HG03066 (cell line): ENCODE measurements around the gene PCDHA1.

Experiments
- ATAC-seq: cut with Tn5 transposase; IDR thresholded peaks from one replicate; pipeline ENCODE4 v1.9.1; 2021; ENCODE audit warnings: low read depth; ENCODE audit not compliant: unreplicated experiment

The PCDHA1 gene

GRCh38 chr5:140978260-140978659 is 192.3 kb downstream of the PCDHA1 start:
- no peak for ATAC-seq

GRCh38 chr5:140978983-140979382 is 193.0 kb downstream of the PCDHA1 start:
- no peak for ATAC-seq

DNA sequence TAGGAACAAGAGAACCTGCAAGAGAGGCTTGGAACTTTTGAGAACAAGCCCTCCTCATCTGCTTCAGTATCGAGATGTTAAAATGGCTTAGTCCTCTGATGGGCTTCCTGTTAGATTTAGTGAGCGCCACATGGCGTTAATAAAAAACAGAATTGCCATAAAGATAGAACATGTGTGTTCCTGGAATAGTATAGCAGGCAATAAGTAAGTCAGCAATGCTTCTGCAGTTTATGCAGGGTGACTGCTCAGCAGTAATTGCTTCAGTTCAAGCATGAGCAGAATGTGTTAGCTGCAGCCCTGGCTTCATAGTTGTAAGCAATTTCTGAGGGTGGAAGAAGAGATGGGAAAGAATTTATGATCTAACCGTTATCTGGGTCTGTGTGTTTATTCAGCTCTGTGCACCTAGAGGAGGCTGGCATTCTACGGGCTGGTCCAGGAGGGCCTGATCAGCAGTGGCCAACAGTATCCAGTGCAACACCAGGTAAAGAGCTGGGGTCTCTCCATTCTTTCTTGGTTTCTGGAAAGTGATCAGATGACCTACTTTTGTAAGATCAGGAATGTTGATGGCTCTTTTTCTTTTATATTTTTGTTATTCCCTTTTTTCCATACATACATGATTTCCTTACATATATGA is 196.3 kb downstream of the PCDHA1 start:
- no peak for ATAC-seq

- no peak for ATAC-seq
Observed at GRCh38 chr5:140986117-140986521, 200.2 kb downstream of the PCDHA1 start.

DNA sequence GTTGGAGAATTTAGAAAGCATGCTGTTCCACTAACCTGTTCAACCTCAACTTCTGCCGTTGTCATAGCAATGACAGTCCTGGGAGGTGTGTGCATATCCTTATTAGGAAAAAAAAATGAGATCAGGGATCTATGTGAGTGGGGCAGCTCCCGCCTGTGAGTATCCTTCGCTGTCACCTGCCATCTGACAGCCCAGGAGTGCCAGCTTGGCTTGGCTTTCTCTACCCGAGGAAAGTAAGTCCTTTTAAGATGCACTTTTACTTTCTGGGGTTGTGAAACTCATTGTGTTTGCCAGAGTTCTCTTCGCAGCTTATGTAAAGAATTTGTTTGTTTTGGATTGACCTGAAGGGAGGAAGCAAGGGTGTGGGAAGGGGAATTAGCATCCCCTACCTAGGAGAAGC is 202.2 kb downstream of the PCDHA1 start:
- ATAC-seq, result no peak

DNA sequence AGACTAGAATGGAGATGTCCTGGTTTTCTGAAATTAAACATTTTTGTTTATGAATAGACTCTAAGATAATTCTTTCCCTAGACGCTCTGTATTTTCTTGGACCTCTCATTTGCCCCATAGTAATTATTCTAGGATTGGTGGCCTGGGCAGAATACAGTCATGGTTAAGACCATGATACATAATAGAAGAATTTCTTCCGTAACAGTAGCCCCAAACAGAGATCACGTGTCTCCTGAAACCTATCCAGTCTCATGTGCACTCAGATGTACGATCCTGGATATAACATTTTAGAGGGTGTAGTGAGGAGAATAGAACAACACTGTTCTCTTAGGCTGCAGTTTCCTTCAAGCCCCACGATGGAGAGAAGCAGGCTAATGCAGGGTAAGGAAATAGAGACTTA is 202.7 kb downstream of the PCDHA1 start:
- no peak for ATAC-seq

DNA sequence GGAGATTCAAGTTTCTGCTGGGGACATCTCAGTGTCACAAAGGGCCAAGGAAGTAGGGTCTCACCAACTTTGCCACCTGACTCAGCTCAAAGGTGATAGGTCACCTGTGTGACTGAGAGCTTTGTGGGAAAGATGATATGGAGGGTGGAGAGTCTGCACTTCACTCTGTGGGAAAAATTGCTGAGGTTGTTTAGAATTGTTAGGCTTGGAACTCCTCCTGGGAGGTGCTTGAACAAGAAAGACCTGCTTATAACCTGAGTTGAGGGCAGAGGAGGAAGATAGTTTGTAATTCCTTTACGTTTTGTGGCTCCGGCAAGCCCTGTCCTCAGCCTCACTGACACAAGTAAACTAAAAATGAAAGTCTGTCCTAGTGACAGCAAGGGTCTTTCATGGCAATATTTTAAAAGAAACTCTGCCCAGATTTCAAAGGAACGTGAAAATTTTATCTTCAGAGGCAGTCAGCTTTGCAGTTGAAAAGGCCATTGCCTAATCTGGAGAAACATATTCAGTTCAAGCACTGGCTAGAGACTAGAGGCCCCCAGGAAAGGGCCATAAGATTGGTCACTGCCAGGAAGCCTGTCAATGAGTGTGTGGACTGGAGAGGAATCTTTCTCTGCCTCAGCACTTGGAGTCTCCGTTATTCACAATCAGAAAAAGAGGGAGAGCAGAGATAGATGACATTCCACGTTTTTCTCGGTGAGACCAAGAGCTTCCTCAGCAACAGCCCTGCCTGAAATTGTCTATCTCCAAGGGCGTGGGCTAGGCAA is 203.5 kb downstream of the PCDHA1 start:
- no peak for ATAC-seq

- ATAC-seq, result no peak
Observed at GRCh38 chr5:140992828-140993227, 206.9 kb downstream of the PCDHA1 start.

DNA sequence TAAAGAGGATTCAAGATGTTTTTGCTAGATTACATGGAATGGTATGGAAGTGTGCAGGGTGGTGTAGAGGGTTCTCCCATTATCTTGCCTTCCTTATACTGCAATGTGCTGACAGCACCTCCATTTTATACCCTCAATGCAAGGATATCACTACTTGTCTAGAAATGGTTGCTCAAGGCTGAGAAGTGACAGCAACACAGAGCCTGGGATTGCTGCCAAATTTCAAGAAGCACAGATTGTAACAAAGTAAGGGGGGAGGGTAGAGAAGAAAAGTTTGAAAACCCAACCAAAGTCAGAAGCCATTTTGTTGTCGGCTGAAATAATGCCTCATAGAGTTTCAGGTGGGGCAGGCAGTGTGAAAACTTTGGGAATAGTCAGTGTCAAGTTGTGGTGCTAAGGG is 210.1 kb downstream of the PCDHA1 start:
- no peak for ATAC-seq

DNA sequence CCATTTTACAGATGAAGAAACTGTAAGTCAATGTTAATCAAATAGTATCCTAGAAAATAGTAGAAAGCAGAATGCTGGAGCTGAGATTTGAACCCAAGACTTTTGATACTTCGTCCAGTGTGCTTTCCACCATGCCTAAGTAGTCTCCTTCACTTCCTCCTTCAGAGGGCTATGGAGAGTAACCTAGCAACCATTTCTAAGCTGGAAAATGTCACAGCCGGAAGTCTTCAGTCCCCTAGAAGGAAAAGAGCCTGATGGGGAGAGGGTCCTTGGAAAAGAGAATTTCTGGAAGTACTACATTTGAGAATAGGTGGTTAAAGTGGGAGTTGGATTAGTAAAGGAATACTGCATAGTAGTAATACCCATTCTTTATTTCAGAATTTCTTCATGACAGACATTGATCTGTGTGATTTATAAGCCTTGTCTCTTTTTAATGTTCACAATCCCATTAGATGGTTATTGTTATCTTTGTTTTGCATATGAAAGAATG is 213.0 kb downstream of the PCDHA1 start:
- ATAC-seq, result no peak

GRCh38 chr5:141001446-141001843 is 215.5 kb downstream of the PCDHA1 start:
- ATAC-seq, result no peak

GRCh38 chr5:141001844-141002604 is 216.1 kb downstream of the PCDHA1 start:
- ATAC-seq, result no peak

DNA sequence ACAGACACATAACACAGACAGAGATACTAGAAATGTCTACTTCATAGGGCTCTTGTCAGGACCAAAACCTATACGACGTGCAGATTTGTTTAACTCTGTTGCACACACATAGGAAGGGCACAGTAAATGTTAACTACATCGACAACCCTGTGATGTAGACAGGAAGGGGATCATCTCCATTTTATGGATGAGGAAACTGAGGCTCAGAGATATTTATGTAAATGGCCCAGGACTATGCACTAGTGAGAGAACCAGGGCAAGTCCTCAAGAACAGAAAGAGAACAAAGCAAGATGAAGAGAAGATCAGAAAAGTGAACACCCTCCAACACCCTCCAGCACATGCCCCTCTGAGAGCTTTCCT is 216.6 kb downstream of the PCDHA1 start:
- ATAC-seq, result no peak

GRCh38 chr5:141003031-141003430 is 217.1 kb downstream of the PCDHA1 start:
- no peak for ATAC-seq

DNA sequence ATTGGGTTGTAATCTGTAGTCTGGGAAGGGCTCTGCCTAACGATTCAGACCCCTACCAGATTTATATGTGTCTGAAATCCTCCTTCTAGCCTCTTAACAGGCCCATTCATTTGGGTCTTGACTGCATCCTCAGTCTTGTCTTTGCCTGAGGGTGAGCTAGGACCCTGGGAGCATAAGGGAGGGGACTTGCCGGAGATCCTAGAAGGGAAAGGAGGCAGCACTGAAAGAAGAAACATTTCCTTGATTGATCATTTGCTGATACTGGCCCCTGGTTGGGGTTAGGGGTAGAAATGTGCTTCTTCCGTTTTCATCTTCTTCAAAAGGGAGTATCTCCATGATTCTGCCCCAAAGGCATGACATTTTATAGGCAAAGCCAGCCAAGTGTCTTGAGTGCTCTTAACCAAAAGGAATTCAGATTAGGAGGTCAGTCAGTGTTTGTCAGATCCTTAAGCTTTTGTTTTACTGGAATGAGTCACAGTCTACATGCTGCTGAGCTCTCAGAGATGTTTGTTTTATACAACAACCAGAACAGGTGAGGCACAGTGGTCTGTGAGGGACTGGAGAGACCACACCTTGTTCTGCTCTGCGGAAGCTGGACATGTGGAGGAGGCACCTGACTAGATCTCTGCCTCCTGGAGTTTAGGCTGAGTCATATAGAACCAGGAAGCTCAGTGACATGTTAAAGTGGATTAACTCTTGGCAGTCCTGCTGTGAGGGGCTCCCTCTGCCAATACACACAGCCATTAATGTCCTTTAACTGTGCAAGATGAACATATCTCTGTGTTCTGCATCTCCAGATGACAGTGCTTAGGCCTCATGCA is 218.1 kb downstream of the PCDHA1 start:
- ATAC-seq, result no peak

DNA sequence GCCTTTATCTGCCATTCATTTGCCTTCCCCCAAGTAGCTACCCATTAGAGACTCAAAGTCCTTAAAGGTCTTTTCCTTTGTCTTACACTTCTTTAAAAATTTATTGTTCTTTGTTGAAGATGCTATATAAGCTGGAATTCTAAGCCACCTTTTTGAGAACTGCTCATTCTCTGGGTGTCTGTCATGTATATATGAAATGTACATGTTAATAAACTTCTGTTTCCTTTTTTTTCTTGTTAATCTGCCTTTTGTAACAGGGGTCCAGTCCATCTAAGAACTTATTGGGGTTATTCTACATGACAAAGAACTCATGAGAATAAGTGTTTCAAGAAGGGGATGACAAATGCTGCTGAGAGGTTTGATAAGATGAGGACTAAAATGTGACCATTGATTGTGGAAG is 221.9 kb downstream of the PCDHA1 start:
- no peak for ATAC-seq

GRCh38 chr5:141010047-141010793 is 224.3 kb downstream of the PCDHA1 start:
- no peak for ATAC-seq

DNA sequence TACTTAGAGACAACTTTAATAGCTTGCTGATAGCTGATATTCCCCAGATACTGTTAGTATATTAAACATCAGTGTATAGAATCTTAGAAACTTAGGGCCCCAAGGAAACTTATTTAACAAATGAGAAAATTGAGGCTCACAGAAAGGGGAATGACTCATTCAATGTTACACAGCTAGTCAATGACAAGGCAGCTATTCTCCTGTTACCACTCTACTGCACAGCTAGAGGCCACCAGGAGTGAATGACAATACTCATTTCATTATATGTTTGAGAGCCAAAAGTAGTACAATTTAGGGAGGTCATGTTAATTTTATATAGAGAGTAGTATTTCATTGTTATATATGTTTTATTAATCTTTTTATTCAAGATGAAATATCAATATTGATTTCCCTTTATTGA is 232.0 kb downstream of the PCDHA1 start:
- ATAC-seq, result no peak

DNA sequence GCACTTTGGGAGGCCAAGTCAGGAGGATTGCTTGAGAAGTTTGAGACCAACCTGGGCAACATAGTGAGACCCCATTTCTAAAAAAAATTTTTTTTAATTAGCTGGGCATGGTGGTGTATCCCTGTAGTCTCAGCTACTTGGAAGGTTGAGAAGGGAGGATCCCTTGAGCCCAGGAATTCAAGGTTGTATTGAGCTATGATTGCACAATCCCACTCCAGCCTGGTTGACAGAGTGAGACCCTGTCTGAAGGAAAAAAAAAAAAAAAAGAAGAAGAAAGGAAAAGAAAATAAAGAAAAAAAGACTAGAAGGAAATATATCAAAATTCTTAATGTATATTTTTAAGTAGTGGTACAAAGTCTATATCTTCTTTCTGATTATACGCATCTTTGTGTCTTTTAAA is 236.4 kb downstream of the PCDHA1 start:
- ATAC-seq, result no peak

GRCh38 chr5:141031006-141031405 is 245.1 kb downstream of the PCDHA1 start:
- no peak for ATAC-seq
